LHCN-M2 (cell line): ENCODE data around the gene MAP7. TPM values are rescaled to one million over a fixed set of nuclear protein-coding genes. Genes with fewer than 3 reads are reported as not detected.
A peak's percentile ranks its signal among the peaks of the same experiment; 100 is the strongest.
"Not testable (repeated sequence)": the region's sequence is repeated elsewhere in the genome, so short reads cannot be mapped to it uniquely, and the experiment has no call there.

Experiments
- DNase-seq: peaks from one replicate; pipeline ENCODE4 v3.0.0-alpha.2; 2012; ENCODE audit warnings: low read depth
- total RNA-seq: library from RNA; depleted of rRNA; stranded (reverse); fragments of >200 nt; gene quantifications from 2 replicates; pipeline ENCODE4 v1.2.3, GENCODE V29; 2014

The MAP7 gene
- total RNA-seq, 1 experiment from 2014 or later: 0.06 TPM

DNA sequence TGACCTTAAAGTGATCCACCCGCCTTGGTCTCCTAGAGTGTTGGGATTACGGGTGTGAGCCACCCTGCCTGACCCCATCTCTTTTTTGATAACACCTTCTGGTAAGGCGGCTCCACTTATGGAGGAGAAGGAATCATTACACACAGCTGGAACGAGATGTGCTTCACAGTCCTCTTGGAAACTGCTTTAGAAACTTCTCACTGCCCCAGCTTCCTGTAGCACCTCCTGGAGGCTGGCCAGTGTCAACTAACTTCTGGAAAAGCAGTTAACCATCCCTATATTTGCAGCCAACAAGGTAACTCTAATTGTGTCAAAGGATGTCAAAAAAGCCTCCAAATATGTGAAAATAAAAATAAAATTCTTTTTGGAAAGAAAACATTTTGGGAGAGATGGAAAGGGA lies 211.7 kb downstream of the MAP7 start:
- no peak for DNase-seq

DNA sequence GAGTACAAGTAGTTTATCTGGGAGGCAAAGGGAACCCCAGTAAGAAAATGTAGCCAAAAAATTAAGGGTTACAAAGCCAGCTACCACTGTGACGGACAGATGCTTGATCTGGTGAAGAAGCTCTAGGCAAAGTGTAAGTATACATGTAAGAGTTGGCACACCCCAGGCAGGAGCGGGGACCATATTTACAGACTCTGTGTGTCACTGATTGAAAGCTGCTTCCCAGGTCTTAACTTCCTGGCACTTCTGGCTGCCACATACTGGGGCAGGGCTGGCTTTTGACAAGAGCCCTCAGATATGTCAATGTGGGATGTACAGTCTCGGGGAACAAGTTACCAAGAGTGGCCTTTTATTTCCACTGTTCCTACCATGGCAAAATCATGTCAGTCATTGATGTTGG lies 212.6 kb downstream of the MAP7 start:
- DNase-seq: no peak

- DNase-seq: no peak
Observed at GRCh38 chr6:136337121-136337520, 213.1 kb downstream of the MAP7 start.

DNA sequence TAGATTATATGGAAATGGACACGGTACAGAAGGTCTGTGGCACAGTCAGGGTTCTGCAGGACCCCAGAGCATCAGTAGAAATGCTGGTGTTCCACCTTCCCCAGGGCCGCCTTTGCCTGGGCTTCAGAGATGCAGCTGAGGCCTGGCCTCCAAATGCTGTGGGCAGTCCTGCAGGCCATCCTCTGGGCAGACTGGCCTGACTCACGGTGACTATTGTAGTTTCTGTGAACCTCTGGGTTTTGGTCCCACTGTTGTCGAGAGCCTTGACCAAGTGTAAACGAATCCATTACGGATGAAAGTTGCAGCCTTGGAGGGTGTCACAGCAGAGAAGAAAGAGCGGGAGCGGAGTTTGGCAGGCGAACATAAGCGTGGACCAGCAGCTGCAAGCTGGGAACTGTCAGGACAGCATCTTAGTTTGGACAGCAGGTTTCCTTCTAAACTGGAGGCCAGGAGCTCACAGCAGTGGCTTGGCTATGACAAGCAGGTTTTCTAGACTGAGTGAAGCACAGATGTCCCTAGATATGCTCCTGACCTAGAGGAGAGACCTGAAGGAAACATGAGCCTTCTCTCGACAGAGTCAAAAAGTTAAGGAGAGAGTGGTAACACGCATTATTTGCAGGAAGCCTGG lies 214.4 kb downstream of the MAP7 start:
- no peak for DNase-seq

GRCh38 chr6:136334853-136335252 lies 215.4 kb downstream of the MAP7 start:
- no peak for DNase-seq

GRCh38 chr6:136334465-136334846 lies 215.8 kb downstream of the MAP7 start:
- no peak for DNase-seq

GRCh38 chr6:136333824-136334464 lies 216.3 kb downstream of the MAP7 start:
- no peak for DNase-seq

- no peak for DNase-seq
Observed at GRCh38 chr6:136331461-136331860, 218.8 kb downstream of the MAP7 start.

- DNase-seq: no peak
Observed at GRCh38 chr6:136330634-136331033, 219.6 kb downstream of the MAP7 start.

DNA sequence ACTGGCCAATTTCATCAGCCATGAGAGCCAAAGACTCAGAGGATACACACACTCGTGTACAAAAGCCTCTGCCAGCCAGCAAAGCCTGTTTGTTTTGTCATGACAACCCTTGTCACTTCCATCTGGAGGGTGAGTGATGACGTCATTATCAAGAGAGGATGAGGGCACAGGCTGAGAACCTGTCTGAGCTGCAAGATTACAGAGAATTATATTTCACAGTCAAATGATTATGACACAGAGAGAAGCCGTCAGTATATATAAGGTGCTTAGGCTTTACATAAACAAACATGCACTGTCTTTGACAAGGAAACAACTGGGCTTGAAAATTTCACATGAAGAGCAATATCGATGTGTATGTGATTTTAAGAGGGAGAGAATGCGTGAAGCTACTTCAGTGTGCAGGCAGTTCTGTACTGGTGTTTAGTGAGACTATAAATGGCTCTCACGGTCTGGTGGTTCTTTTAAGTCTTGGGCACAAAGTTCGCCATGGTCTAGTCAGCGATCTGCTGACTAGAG lies 224.1 kb downstream of the MAP7 start:
- peak; percentile 18 for DNase-seq

DNA sequence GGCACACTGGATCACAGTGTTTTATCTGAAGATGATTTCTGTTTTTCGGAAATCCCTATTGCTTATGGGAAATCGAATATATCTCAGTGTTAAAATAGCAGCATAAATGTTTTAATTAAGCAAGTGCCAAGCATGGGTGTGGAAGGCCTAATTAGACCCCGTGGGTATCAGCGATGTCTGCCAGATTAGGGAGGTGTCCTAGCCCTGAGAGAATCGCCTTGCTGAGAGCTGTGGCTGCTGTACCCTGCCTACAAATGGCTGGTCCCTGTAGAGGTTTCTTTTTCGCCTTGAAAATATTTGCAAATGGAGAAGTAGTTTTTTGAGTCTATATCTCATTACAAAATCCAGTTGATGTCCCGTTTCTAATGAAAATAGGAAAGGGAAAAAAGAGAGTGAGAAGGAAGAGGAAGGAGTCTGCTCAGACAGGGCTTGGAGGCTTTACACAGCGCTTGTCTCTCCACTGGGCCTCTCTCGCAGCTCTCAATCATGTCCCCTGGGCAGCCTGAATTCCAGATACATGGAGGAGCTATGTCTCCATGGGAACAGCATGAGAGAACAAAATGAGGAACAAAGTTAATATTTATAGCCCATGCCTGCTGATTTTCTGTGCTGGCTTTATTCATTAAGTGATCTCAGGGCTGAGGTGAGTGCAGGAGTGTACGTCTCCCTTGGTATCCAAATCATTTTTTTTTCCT lies 225.4 kb downstream of the MAP7 start:
- DNase-seq: no peak

DNA sequence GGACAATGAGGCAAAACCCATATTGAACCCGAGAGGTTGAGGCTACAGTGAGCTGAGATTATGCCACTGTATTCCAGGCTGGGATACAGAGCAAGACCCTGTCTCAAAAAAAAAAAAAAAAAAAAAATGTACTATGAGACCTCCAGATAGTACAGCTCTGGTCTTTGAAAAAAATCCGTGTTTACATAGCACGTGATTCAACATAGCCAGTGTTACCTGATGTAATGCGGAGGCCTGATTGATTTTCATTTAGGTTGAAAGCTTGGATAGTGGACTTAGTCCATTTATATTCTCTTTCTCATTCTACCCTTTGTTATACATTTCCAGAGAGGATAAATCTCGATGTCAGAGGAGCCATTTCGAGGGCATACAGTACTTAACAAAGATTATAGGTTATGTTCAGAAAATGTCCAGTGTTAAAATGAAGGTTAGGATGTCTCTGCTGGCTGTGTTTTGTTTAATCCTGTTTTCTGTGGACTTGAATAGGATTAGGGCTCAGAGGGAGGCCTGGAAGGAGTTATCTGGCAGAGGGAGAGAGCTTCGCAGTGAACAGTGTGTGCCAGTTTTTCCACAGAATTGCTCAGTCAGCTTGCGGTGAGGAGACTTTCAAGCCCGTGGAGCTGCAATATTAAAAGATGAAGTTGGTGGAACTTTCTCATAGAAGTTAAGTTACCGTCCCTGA lies 226.7 kb downstream of the MAP7 start:
- no peak for DNase-seq

- no peak for DNase-seq
Observed at GRCh38 chr6:136319732-136320131, 230.5 kb downstream of the MAP7 start.

DNA sequence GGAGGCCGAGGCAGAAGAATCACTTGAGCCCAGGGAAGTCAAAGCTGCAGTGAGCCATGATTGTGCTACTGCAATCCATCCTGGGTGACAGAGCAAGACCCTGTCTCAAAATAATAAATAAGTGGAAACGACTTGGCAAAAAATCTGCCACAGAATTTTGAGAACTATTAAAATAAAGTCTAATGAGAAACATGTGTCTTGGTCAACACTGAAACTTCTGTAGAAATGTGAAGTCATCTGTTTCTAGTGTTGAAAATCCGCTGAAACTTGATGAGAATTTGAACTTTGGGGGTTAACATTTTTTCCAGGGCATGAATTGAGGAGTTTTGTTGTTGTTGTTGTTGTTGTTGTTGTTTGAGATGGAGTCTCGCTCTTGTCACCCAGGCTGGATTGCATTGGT lies 231.5 kb downstream of the MAP7 start:
- no peak for DNase-seq

DNA sequence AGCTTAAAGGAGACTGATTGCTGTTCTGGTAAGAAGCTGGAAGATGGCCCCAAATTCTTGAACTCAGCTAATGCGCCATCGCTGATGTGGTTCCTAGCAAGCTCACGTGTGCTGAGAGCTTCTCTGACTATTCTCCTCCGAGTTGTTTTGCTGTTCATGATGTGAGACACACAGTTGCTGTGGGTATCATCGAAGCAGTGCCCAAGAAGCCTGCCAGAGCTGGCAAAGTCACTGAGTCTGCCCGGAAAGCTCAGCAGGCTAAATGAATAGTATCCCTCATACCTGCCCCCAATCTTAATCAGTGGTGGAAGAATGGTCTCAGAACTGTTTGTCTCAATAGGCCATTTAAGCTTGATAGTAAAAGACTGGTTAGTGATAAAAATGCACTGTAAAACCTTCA lies 232.3 kb downstream of the MAP7 start:
- no peak for DNase-seq

- DNase-seq: peak; percentile 49
Observed at GRCh38 chr6:136317021-136317694, 233.1 kb downstream of the MAP7 start.

GRCh38 chr6:136315594-136315993 lies 234.6 kb downstream of the MAP7 start:
- DNase-seq: no peak

- DNase-seq: no peak
Observed at GRCh38 chr6:136312975-136313374, 237.2 kb downstream of the MAP7 start.

GRCh38 chr6:136309729-136310311 lies 240.4 kb downstream of the MAP7 start:
- DNase-seq: no peak

GRCh38 chr6:136309171-136309570 lies 241.1 kb downstream of the MAP7 start:
- no peak for DNase-seq

- DNase-seq: not testable (repeated sequence)
Observed at GRCh38 chr6:136308469-136308868, 241.8 kb downstream of the MAP7 start.
